KMS-11 (cell line): Measurements from ENCODE around the gene S100A1.

Source experiments
- H2AFZ ChIP-seq: fragments of 200-600 bp; sonication (generic); 2 replicates; pipeline ENCODE4 v1.6.1; 2016; ENCODE audit warnings: antibody characterized with exemption, mixed run types, low read depth
- H3K27ac ChIP-seq: fragments of 200-600 bp; sonication (generic); 2 replicates; pipeline ENCODE4 v1.6.1; 2016; ENCODE audit warnings: mild to moderate bottlenecking, mixed run types
- H3K27me3 ChIP-seq: fragments of 200-600 bp; sonication (generic); 2 replicates; pipeline ENCODE4 v1.6.1; 2017; ENCODE audit warnings: mild to moderate bottlenecking, low read depth, mixed run types, moderate library complexity; ENCODE audit not compliant: insufficient read depth
- H3K36me3 ChIP-seq: fragments of 200-600 bp; sonication (generic); 2 replicates; pipeline ENCODE4 v1.6.1; 2017; ENCODE audit warnings: mild to moderate bottlenecking, mixed run types; ENCODE audit not compliant: insufficient read depth
- H3K4me1 ChIP-seq: fragments of 200-600 bp; sonication (generic); 2 replicates; pipeline ENCODE4 v1.6.1; 2016; ENCODE audit warnings: mild to moderate bottlenecking, low read depth, mixed run types; ENCODE audit not compliant: poor library complexity, severe bottlenecking
- H3K4me2 ChIP-seq: fragments of 200-600 bp; sonication (generic); 2 replicates; pipeline ENCODE4 v1.7.0; 2016; ENCODE audit warnings: mild to moderate bottlenecking, mixed run types
- H3K4me3 ChIP-seq: fragments of 200-600 bp; sonication (generic); IDR thresholded peaks from 2 replicates; pipeline ENCODE4 v1.6.1; 2017; ENCODE audit warnings: low read depth, low read length, mixed read lengths; ENCODE audit not compliant: insufficient read depth
- H3K79me2 ChIP-seq: fragments of 200-600 bp; sonication (generic); 2 replicates; pipeline ENCODE4 v1.6.1; 2016; ENCODE audit warnings: low read depth, mixed run types; ENCODE audit not compliant: insufficient read depth
- H3K9ac ChIP-seq: fragments of 200-600 bp; sonication (generic); 2 replicates; pipeline ENCODE4 v1.6.1; 2016; ENCODE audit warnings: mild to moderate bottlenecking, mixed run types
- H4K20me1 ChIP-seq: fragments of 200-600 bp; sonication (generic); 2 replicates; pipeline ENCODE4 v1.6.1; 2016; ENCODE audit warnings: mild to moderate bottlenecking, mixed run types; ENCODE audit not compliant: insufficient read depth
- TF ChIP-seq, protein P1 (sequence below): fragments of 200-600 bp; sonication (generic); conservative IDR thresholded peaks from 2 replicates; pipeline ENCODE4 v1.6.1; 2017; ENCODE audit warnings: low read depth, mild to moderate bottlenecking, antibody characterized with exemption, low read length, moderate library complexity, mixed read lengths

S100A1 gene

DNA sequence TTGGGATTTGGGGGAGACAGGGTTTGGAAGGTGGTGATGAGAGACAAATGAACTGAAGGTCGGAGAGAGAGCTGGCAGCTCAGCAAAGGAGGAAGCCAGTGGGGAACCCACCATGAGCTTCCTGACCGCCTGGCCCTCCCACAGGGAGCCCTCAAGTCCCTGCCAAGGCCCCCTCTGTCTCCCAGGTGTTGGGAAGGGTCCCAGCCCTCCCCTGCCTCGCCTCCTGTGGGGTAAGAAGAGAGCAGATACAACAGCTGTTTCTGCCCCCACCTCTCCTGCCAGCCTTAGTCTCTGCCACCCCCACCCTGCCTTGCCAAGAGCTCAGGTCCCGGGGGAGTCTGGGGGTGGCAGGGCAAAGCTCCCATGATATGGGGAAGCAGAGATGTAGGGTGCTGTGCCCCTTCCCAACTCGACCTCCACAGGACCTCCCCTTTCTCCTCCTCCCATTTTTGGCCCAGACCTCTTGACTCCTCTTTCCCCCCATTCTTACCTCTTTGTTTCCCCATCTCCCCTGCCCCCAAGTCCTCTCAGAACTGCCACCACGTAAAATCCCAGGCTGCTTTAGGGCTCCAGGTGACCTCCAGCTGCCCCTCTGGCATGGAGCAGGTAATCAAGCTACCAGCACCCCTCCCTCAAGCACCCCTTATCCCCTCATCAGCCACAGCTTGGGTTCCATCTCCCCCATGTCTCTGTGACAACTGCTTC, 556 bp downstream of the S100A1 start:
- no peak overlapping the region for H3K27ac ChIP-seq
- no peaks in the 10 kb centered on the region for H3K36me3 ChIP-seq
- H2AFZ ChIP-seq = no peak overlapping the region
- TF ChIP-seq, protein P1, sequence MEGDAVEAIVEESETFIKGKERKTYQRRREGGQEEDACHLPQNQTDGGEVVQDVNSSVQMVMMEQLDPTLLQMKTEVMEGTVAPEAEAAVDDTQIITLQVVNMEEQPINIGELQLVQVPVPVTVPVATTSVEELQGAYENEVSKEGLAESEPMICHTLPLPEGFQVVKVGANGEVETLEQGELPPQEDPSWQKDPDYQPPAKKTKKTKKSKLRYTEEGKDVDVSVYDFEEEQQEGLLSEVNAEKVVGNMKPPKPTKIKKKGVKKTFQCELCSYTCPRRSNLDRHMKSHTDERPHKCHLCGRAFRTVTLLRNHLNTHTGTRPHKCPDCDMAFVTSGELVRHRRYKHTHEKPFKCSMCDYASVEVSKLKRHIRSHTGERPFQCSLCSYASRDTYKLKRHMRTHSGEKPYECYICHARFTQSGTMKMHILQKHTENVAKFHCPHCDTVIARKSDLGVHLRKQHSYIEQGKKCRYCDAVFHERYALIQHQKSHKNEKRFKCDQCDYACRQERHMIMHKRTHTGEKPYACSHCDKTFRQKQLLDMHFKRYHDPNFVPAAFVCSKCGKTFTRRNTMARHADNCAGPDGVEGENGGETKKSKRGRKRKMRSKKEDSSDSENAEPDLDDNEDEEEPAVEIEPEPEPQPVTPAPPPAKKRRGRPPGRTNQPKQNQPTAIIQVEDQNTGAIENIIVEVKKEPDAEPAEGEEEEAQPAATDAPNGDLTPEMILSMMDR = no peak
- H3K4me2 ChIP-seq = no peak overlapping the region
- H3K79me2 ChIP-seq = no peaks in the 10 kb centered on the region
- H4K20me1 ChIP-seq = no peaks in the 10 kb centered on the region
- H3K27me3 ChIP-seq = no peaks in the 10 kb centered on the region
- no peak overlapping the region for H3K4me3 ChIP-seq
- H3K9ac ChIP-seq = no peak overlapping the region
- H3K4me1 ChIP-seq = peaks cover 7% of the 10 kb centered on the region

DNA sequence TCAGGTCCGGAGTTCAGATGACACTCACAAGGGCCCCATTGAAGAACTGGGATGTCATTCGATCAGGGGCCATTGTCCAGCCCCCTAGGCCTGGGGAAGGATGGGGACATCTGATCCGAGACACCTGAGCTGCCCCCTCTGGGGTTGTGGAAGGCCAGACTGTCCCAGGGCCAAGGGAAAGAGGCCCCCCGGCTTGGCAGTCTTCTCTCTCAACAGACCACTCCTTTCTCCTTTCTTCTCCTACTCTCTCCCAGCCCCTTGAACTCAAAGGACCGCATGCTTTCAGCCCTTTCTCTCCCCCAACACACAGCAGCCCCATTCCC, 1.1 kb downstream of the S100A1 start:
- H3K36me3 ChIP-seq = no peaks in the 10 kb centered on the region
- no peaks in the 10 kb centered on the region for H3K27me3 ChIP-seq
- H3K79me2 ChIP-seq = peaks cover 2% of the 10 kb centered on the region; the same call in 1 of the 2 replicates
- H4K20me1 ChIP-seq = no peaks in the 10 kb centered on the region
- TF ChIP-seq, protein P1 = no peak
- no peak overlapping the region for H2AFZ ChIP-seq
- peaks cover 7% of the 10 kb centered on the region for H3K4me1 ChIP-seq
- no peak overlapping the region for H3K4me2 ChIP-seq
- H3K9ac ChIP-seq = no peak overlapping the region
- H3K4me3 ChIP-seq = no peak overlapping the region
- H3K27ac ChIP-seq = no peak overlapping the region

- H3K27ac ChIP-seq = no peak overlapping the region
- H2AFZ ChIP-seq = no peak overlapping the region
- TF ChIP-seq, protein P1 = no peak
- no peak overlapping the region for H3K9ac ChIP-seq
- peaks cover 8% of the 10 kb centered on the region for H3K4me1 ChIP-seq
- no peak overlapping the region for H3K4me2 ChIP-seq
- no peaks in the 10 kb centered on the region for H3K36me3 ChIP-seq
- H3K4me3 ChIP-seq = no peak overlapping the region
- peaks cover 8% of the 10 kb centered on the region for H3K79me2 ChIP-seq
- H3K27me3 ChIP-seq = no peaks in the 10 kb centered on the region
- H4K20me1 ChIP-seq = no peaks in the 10 kb centered on the region
Measured at GRCh38 chr1:153629971-153630370, 1.7 kb downstream of the S100A1 start.

DNA sequence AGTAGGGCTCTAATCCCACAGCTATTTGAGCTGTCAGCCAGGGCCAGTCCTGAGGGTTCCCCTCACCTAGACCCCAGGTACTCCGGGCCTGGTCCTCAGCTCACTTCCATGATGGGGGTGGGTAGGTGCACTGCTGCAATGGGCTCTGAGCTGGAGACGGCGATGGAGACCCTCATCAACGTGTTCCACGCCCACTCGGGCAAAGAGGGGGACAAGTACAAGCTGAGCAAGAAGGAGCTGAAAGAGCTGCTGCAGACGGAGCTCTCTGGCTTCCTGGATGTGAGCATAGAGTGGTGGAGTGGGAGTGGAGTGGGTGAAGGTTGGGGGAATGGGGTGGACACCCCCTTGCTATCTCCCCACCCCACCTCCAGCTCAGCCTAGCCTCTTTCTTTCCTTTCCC, 2.1 kb downstream of the S100A1 start:
- Histone ChIP-seq H3K4me2 (no peak overlapping the region), H3K4me1 (peaks cover 12% of the 10 kb centered on the region), H3K4me3 (no peak overlapping the region), H4K20me1 (no peaks in the 10 kb centered on the region), H3K27me3 (no peaks in the 10 kb centered on the region), H3K36me3 (no peaks in the 10 kb centered on the region), H3K27ac (no peak overlapping the region), H3K9ac (no peak overlapping the region), H3K79me2 (peaks cover 13% of the 10 kb centered on the region), H2AFZ (no peak overlapping the region)
- TF ChIP-seq, protein P1 = no peak
